Measurements from ENCODE around the gene PLA2G4E.

The PLA2G4E gene

GRCh38 chr15:42009022-42009421 lies 11.8 kb downstream of the PLA2G4E start (continued):
- no peak for TF ChIP-seq ZFP30 (CRISPR knock-in tag; IDR thresholded peaks at IDR 0.05)
- TF ChIP-seq CREB5 (CRISPR knock-in tag; IDR thresholded peaks at IDR 0.05; ENCODE audit: low read depth): no peak
- no peak for TF ChIP-seq CSDC2 (CRISPR knock-in tag; IDR thresholded peaks at IDR 0.05)
- no peak for TF ChIP-seq PPARA (CRISPR knock-in tag; IDR thresholded peaks at IDR 0.05; ENCODE audit: borderline replicate concordance)
- TF ChIP-seq ZC3H10 (CRISPR knock-in tag; IDR thresholded peaks at IDR 0.05): no peak
- no peak for TF ChIP-seq ESRRG (CRISPR knock-in tag; IDR thresholded peaks at IDR 0.05)
- no peak for TF ChIP-seq GLIS3 (CRISPR knock-in tag; IDR thresholded peaks at IDR 0.05)

GRCh38 chr15:42007386-42007785 lies 13.5 kb downstream of the PLA2G4E start:
- ATAC-seq: no peak
- no peak for TF ChIP-seq TSHZ2 (CRISPR knock-in tag; IDR thresholded peaks at IDR 0.05)
- TF ChIP-seq ZFP3 (CRISPR knock-in tag; IDR thresholded peaks at IDR 0.05): no peak
- TF ChIP-seq ZFP30 (CRISPR knock-in tag; IDR thresholded peaks at IDR 0.05): no peak
- TF ChIP-seq TOX (CRISPR knock-in tag; IDR thresholded peaks at IDR 0.05; ENCODE audit: borderline replicate concordance): no peak
- no peak for TF ChIP-seq PATZ1 (CRISPR knock-in tag; IDR thresholded peaks at IDR 0.05; ENCODE audit: borderline replicate concordance)
- no peak for TF ChIP-seq ARNTL (CRISPR knock-in tag; IDR thresholded peaks at IDR 0.05; ENCODE audit: borderline replicate concordance, low read depth)
- TF ChIP-seq RARB (CRISPR knock-in tag; IDR thresholded peaks at IDR 0.05): no peak
- TF ChIP-seq ISL1 (CRISPR knock-in tag; IDR thresholded peaks at IDR 0.05): no peak
- TF ChIP-seq ZC3H10 (CRISPR knock-in tag; IDR thresholded peaks at IDR 0.05): no peak
- TF ChIP-seq ZNF565 (CRISPR knock-in tag; conservative IDR thresholded peaks at IDR 0.05; ENCODE audit: low read depth): no peak

GRCh38 chr15:42002333-42002732 lies 18.5 kb downstream of the PLA2G4E start:
- TF ChIP-seq ZFP3 (CRISPR knock-in tag; IDR thresholded peaks at IDR 0.05) (no peak), GLIS3 (CRISPR knock-in tag; IDR thresholded peaks at IDR 0.05) (no peak), TOX (CRISPR knock-in tag; IDR thresholded peaks at IDR 0.05; ENCODE audit: borderline replicate concordance) (no peak), BACH2 (CRISPR knock-in tag; IDR thresholded peaks at IDR 0.05; ENCODE audit: borderline replicate concordance) (no peak), PATZ1 (CRISPR knock-in tag; IDR thresholded peaks at IDR 0.05; ENCODE audit: borderline replicate concordance) (no peak), CSDC2 (CRISPR knock-in tag; IDR thresholded peaks at IDR 0.05) (no peak), CSRNP3 (CRISPR knock-in tag; IDR thresholded peaks at IDR 0.05) (no peak), ISL1 (CRISPR knock-in tag; IDR thresholded peaks at IDR 0.05) (no peak), ZFP30 (CRISPR knock-in tag; IDR thresholded peaks at IDR 0.05) (no peak)
- ATAC-seq: no peak

GRCh38 chr15:42001236-42001635 lies 19.6 kb downstream of the PLA2G4E start:
- no peak for ATAC-seq
- no peak for TF ChIP-seq ZFP30 (CRISPR knock-in tag; IDR thresholded peaks at IDR 0.05)
- no peak for TF ChIP-seq PPARA (CRISPR knock-in tag; IDR thresholded peaks at IDR 0.05; ENCODE audit: borderline replicate concordance)
- no peak for TF ChIP-seq ESRRG (CRISPR knock-in tag; IDR thresholded peaks at IDR 0.05)
- TF ChIP-seq POU6F1 (CRISPR knock-in tag; IDR thresholded peaks at IDR 0.05; ENCODE audit: borderline replicate concordance, low read depth): no peak
- no peak for TF ChIP-seq ZNF8 (CRISPR knock-in tag; IDR thresholded peaks at IDR 0.05)
- no peak for TF ChIP-seq PATZ1 (CRISPR knock-in tag; IDR thresholded peaks at IDR 0.05; ENCODE audit: borderline replicate concordance)
- no peak for TF ChIP-seq CSDC2 (CRISPR knock-in tag; IDR thresholded peaks at IDR 0.05)
- no peak for TF ChIP-seq GLIS3 (CRISPR knock-in tag; IDR thresholded peaks at IDR 0.05)
- TF ChIP-seq ZFP3 (CRISPR knock-in tag; IDR thresholded peaks at IDR 0.05): no peak
- TF ChIP-seq SNAI2 (CRISPR knock-in tag; IDR thresholded peaks at IDR 0.05): no peak
